ENCODE results near the gene TMEM120B.

- TF ChIP-seq POLR2A (IDR thresholded peaks at IDR 0.05) (no peak), CTCF (IDR thresholded peaks at IDR 0.05) (no peak), POLR2AphosphoS5 (IDR thresholded peaks at IDR 0.05) (no peak)
Observed at GRCh38 chr12:121764808-121765207, 52.3 kb downstream of the TMEM120B start.

All from transverse colon (tissue), 4 donors.